Chondrocyte (in vitro differentiated cells): ENCODE data around the gene HBEGF. TPM values are rescaled to one million over a fixed set of nuclear protein-coding genes. Genes with fewer than 3 reads are reported as not detected.

ENCODE experiments used
- DNase-seq: peaks from one replicate; pipeline ENCODE4 v3.0.0; 2021; ENCODE audit warnings: mixed read lengths, low spot score
- H3K27ac Mint-ChIP-seq: one replicate; pipeline ENCODE4 v1.8.0; 2021; ENCODE audit warnings: mild to moderate bottlenecking, moderate library complexity, mixed read lengths; ENCODE audit not compliant: unreplicated experiment
- H3K27me3 Mint-ChIP-seq: 2 replicates; pipeline ENCODE4 v1.8.0; 2021; ENCODE audit warnings: low read depth, mixed read lengths
- H3K36me3 Mint-ChIP-seq: 2 replicates; pipeline ENCODE4 v1.8.0; 2021; ENCODE audit warnings: low read depth, mixed read lengths
- H3K4me1 Mint-ChIP-seq: 2 replicates; pipeline ENCODE4 v1.8.0; 2021; ENCODE audit warnings: low read depth, mild to moderate bottlenecking, mixed read lengths
- H3K4me3 Mint-ChIP-seq: one replicate; pipeline ENCODE4 v1.8.0; 2021; ENCODE audit warnings: mild to moderate bottlenecking, moderate library complexity, mixed read lengths; ENCODE audit not compliant: unreplicated experiment
- H3K9me3 Mint-ChIP-seq: 2 replicates; pipeline ENCODE4 v1.8.0; 2021; ENCODE audit warnings: low read depth, mixed read lengths
- total RNA-seq: library from RNA; stranded (reverse); gene quantifications from 3 replicates; pipeline ENCODE4 v1.2.1, GENCODE V29; 2021
- TF ChIP-seq, protein P1 (sequence below): fragments of 200-600 bp; sonication (generic); IDR thresholded peaks from 2 replicates; pipeline ENCODE4 v1.5.0; 2021; ENCODE audit warnings: antibody characterized with exemption, mild to moderate bottlenecking, moderate library complexity

Gene HBEGF
- total RNA-seq, 1 donor from 2014 or later = 8.0 TPM

DNA sequence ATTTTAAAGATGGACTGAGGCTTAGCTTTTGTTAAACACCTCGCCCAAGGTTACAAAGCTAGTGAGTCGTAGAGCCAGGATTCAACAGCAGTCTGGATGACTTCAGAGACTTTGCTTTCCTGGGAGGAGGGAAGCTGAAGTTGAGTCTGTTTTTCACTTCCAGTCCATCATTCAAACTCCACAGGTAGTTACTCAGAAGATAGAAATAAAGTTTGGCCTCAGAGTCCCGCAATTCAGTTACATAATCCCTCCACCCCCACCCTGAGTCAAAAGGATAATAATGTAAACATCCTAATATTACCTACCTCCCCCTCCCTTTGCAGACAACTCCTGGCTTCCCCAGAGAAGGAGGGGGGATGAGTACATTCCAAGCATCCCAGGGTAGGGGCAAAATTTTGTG is 8.1 kb downstream of the HBEGF start:
- no peak overlapping the region for H3K27ac Mint-ChIP-seq
- H3K4me1 Mint-ChIP-seq = peaks cover 23% of the 10 kb centered on the region
- no peaks in the 10 kb centered on the region for H3K27me3 Mint-ChIP-seq
- H3K9me3 Mint-ChIP-seq = no peaks in the 10 kb centered on the region
- TF ChIP-seq, protein P1, sequence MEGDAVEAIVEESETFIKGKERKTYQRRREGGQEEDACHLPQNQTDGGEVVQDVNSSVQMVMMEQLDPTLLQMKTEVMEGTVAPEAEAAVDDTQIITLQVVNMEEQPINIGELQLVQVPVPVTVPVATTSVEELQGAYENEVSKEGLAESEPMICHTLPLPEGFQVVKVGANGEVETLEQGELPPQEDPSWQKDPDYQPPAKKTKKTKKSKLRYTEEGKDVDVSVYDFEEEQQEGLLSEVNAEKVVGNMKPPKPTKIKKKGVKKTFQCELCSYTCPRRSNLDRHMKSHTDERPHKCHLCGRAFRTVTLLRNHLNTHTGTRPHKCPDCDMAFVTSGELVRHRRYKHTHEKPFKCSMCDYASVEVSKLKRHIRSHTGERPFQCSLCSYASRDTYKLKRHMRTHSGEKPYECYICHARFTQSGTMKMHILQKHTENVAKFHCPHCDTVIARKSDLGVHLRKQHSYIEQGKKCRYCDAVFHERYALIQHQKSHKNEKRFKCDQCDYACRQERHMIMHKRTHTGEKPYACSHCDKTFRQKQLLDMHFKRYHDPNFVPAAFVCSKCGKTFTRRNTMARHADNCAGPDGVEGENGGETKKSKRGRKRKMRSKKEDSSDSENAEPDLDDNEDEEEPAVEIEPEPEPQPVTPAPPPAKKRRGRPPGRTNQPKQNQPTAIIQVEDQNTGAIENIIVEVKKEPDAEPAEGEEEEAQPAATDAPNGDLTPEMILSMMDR = no peak
- no peak for DNase-seq
- H3K4me3 Mint-ChIP-seq = no peak overlapping the region
- peaks cover 9% of the 10 kb centered on the region for H3K36me3 Mint-ChIP-seq

DNA sequence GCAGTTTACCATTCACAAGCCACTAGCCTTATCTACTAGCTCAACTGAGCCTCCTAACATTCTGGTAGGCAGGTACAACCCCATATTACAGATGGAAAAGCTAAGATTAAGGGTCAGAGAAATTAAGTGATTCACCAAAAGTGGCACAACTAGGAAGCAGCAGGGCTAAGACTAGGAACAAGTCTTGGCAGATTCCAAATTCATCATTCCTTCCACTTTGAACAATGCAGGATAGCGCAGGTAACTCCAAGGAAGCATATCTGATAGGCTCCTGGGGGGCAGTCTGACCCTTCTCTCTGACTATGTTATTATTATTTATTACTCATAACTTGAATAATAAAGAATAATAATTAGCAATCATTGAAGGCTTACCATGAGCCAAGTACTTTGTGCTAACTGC is 8.5 kb downstream of the HBEGF start:
- TF ChIP-seq, protein P1 = no peak
- DNase-seq = no peak
- peaks cover 23% of the 10 kb centered on the region for H3K4me1 Mint-ChIP-seq
- peaks cover 11% of the 10 kb centered on the region for H3K36me3 Mint-ChIP-seq
- H3K9me3 Mint-ChIP-seq = no peaks in the 10 kb centered on the region
- no peak overlapping the region for H3K27ac Mint-ChIP-seq
- H3K4me3 Mint-ChIP-seq = no peak overlapping the region
- no peaks in the 10 kb centered on the region for H3K27me3 Mint-ChIP-seq

DNA sequence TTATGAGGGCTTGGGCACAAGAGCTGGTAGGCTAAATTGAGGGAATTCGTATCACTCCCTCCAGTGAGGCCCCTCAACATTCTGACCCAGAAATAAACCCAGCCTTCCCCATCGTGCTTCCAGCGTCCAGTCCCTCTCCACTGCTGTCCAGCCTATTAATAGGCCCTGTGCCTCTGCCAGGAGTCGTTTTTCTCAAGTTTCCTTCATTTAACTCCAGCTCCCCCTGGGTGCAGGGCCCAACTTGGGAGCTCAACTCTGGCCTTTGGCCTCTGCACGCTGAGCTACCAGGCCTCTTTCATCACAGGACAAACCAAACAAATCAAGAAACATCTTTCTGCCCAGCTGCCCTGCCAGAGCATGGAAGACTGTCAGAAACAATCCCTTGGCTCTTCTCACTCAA is 10.0 kb downstream of the HBEGF start:
- no peak for DNase-seq
- Mint-ChIP-seq H3K9me3 (no peaks in the 10 kb centered on the region), H3K36me3 (peaks cover 11% of the 10 kb centered on the region), H3K27me3 (no peaks in the 10 kb centered on the region), H3K4me1 (peaks cover 16% of the 10 kb centered on the region), H3K4me3 (no peak overlapping the region), H3K27ac (peak overlapping the region; percentile 47)
- TF ChIP-seq, protein P1 = no peak

DNA sequence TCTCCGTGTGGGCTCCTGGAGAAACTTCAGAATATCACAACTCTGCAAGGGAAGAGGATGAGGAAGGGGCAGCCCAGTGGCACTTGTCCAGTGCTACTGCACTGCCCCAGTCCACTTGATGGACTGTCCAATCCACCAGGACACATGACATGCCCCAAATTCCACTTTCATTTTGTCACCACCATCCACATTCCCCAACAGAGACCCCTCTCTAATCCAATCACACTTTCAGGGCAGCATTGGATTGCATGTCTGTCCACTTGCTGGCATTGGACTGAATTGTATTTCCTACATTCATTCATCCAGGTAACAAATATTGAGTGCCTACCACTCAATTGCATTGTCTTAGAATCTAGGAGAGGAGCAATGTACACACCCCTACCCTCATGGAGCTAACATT is 14.8 kb downstream of the HBEGF start:
- TF ChIP-seq, protein P1 = no peak
- DNase-seq = no peak
- no peaks in the 10 kb centered on the region for H3K9me3 Mint-ChIP-seq
- no peaks in the 10 kb centered on the region for H3K27me3 Mint-ChIP-seq
- no peak overlapping the region for H3K4me3 Mint-ChIP-seq
- H3K27ac Mint-ChIP-seq = no peak overlapping the region
- peaks cover 30% of the 10 kb centered on the region for H3K4me1 Mint-ChIP-seq
- H3K36me3 Mint-ChIP-seq = peaks cover 11% of the 10 kb centered on the region

DNA sequence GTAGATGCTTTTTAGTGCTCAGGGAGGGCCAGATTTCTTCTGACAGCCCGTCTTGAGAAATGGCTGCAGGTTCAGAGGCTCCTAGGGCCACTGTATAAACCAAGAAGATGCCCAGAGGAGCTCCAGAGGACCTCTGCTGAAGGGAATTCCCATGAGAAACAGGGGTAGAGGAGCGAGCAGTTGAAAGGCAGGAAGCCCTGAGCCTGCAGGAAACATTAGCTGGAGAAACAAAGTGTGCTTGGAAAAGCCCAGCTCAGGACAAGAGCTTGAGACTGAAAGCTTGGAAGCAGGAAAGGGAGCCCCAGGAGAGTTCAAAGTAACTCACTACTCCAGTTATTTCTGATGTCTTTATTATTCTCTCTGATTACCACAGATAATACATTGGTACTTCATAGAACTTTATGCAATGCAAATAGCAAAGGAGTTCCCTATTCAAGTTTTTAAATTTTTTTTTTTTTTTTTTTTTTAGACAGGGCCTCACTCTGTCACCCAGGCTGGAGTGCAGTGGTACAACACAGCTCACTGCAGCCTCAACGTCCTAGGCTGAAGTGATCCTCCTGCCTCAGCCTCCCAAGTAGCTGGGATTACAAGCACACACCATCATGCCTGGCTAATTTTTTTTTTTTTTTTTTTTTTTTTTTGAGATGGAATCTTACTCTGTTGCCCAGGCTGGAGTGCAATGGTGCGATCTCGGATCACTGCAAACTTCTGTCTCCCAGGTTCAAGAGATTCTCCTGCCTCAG is 16.5 kb downstream of the HBEGF start:
- H3K4me1 Mint-ChIP-seq = peaks cover 26% of the 10 kb centered on the region
- no peak overlapping the region for H3K4me3 Mint-ChIP-seq
- TF ChIP-seq, protein P1 = no peak
- no peaks in the 10 kb centered on the region for H3K27me3 Mint-ChIP-seq
- H3K36me3 Mint-ChIP-seq = peaks cover 10% of the 10 kb centered on the region
- no peak for DNase-seq
- no peaks in the 10 kb centered on the region for H3K9me3 Mint-ChIP-seq
- H3K27ac Mint-ChIP-seq = no peak overlapping the region
